Keratinocyte (primary cell): ENCODE measurements around the gene ASS1. TPM values are rescaled to one million over a fixed set of nuclear protein-coding genes. Genes with fewer than 3 reads are reported as not detected.

Source experiments
- DNase-seq: peaks from one replicate; pipeline ENCODE4 v3.0.0-alpha.2; 2011; ENCODE audit warnings: low read depth, missing footprints, low spot score
- FAIRE-seq: peaks from 2 replicates; lab custom pipeline; 2011; peaks lifted over from hg19 to GRCh38; lab: Jason Lieb, UNC
- H2AFZ ChIP-seq: 2 replicates; pipeline ENCODE4 v1.6.0; 2012; ENCODE audit warnings: low read length, control low read depth, inconsistent platforms; ENCODE audit not compliant: control insufficient read depth
- H3K27ac ChIP-seq: 2 replicates; pipeline ENCODE4 v1.5.1; 2011; ENCODE audit warnings: low read length; ENCODE audit not compliant: control insufficient read depth, insufficient read depth
- H3K27me3 ChIP-seq: 3 replicates; pipeline ENCODE4 v1.6.0; 2011; ENCODE audit warnings: low read length; ENCODE audit not compliant: control insufficient read depth, insufficient read depth; ENCODE audit errors: extremely low read depth
- H3K36me3 ChIP-seq, 2 experiments: 2 replicates in 1 of 2; 3 replicates in 1 of 2; pipeline ENCODE4 v1.5.1; 2011; ENCODE audit warnings: low read length in 2 of 2, mild to moderate bottlenecking in 1 of 2; ENCODE audit not compliant: control insufficient read depth in 2 of 2, insufficient read depth in 2 of 2; ENCODE audit errors: extremely low read depth in 1 of 2
- H3K4me1 ChIP-seq: 3 replicates; pipeline ENCODE4 v1.5.1; 2011; ENCODE audit warnings: low read length; ENCODE audit not compliant: control insufficient read depth, insufficient read depth; ENCODE audit errors: extremely low read depth
- H3K4me2 ChIP-seq: 3 replicates; pipeline ENCODE4 v1.6.0; 2011; ENCODE audit warnings: low read depth, low read length; ENCODE audit not compliant: control insufficient read depth, insufficient read depth; ENCODE audit errors: extremely low read depth
- H3K4me3 ChIP-seq, 3 experiments: fragments of 200-600 bp in 1 of 3; sonication (generic) in 1 of 3; 2 replicates in 2 of 3; 3 replicates in 1 of 3; pipeline ENCODE4 v1.5.1; 2011 to 2016; ENCODE audit warnings: low read length in 3 of 3, mild to moderate bottlenecking in 3 of 3, control low read depth in 2 of 3, inconsistent platforms in 1 of 3, low read depth in 1 of 3, mixed read lengths in 1 of 3, mixed run types in 1 of 3, moderate library complexity in 1 of 3; ENCODE audit not compliant: control insufficient read depth in 2 of 3, insufficient read depth in 2 of 3; ENCODE audit errors: extremely low read depth in 1 of 3
- H3K79me2 ChIP-seq: 2 replicates; pipeline ENCODE4 v1.6.0; 2012; ENCODE audit warnings: low read length; ENCODE audit not compliant: control insufficient read depth, insufficient read depth
- H3K9ac ChIP-seq: 3 replicates; pipeline ENCODE4 v1.6.0; 2011; ENCODE audit warnings: low read length; ENCODE audit not compliant: control insufficient read depth, insufficient read depth; ENCODE audit errors: extremely low read depth
- H3K9me1 ChIP-seq: 3 replicates; pipeline ENCODE4 v1.6.0; 2011; ENCODE audit warnings: low read length; ENCODE audit not compliant: control insufficient read depth, insufficient read depth; ENCODE audit errors: extremely low read depth
- H3K9me3 ChIP-seq: 2 replicates; pipeline ENCODE4 v1.5.1; 2012; ENCODE audit warnings: low read depth, low read length; ENCODE audit not compliant: control insufficient read depth
- H4K20me1 ChIP-seq: 3 replicates; pipeline ENCODE4 v1.6.0; 2011; ENCODE audit warnings: low read length; ENCODE audit not compliant: control insufficient read depth, insufficient read depth; ENCODE audit errors: extremely low read depth
- CTCF ChIP-seq, 3 experiments: IDR thresholded peaks in 1 of 3; conservative IDR thresholded peaks in 1 of 3; optimal IDR thresholded peaks in 1 of 3; 2 replicates in 2 of 3; 3 replicates in 1 of 3; pipeline versions ENCODE3 to v1.5.1; 2011; ENCODE audit warnings: low read length in 3 of 3, mild to moderate bottlenecking in 3 of 3, moderate library complexity in 2 of 3, control low read depth in 1 of 3, inconsistent platforms in 1 of 3; ENCODE audit not compliant: insufficient read depth in 2 of 3; ENCODE audit errors: extremely low read depth in 1 of 3
- EZH2 ChIP-seq: IDR thresholded peaks from one replicate; pipeline ENCODE4 v1.6.1; 2012; ENCODE audit warnings: inconsistent platforms, mild to moderate bottlenecking, low read length, moderate library complexity
- dilution Hi-C: fragments of 300-500 bp; cut with MboI; formaldehyde crosslinking; loops from one replicate; pipeline ENCODE4 v1.7.0; 2020; ENCODE audit warnings: low sequenced_read_pairs; ENCODE audit not compliant: extremely low pct_ligation_motif_present
- polyA plus RNA-seq, 5 experiments: library from polyadenylated mRNA; depleted of rRNA in 3 of 5; stranded (reverse) in 3 of 5; stranded (forward) in 1 of 5; unstranded in 1 of 5; fragments of >200 nt; gene quantifications; 1 replicate in 1 of 5; 2 replicates in 3 of 5; 3 replicates in 1 of 5; pipeline versions ENCODE4 v1.2.1 to v1.2.3, GENCODE V29; 2011 to 2012; ENCODE audit warnings: missing spikeins in 2 of 5, low read depth in 1 of 5, low replicate concordance in 1 of 5

Gene ASS1
- polyA plus RNA-seq, 1 donor (not counting 4 experiments of a cell fraction or from before 2014, with no cell fraction given): 52.4 TPM

GRCh38 chr9:130478152-130478551 is 33.4 kb downstream of the ASS1 start:
- H3K36me3 ChIP-seq: no peaks in the 10 kb centered on the region
- DNase-seq (no peak), FAIRE-seq (no peak)
- no peaks in the 10 kb centered on the region for H3K9me3 ChIP-seq
- no peaks in the 10 kb centered on the region for H3K79me2 ChIP-seq
- H3K27me3 ChIP-seq: no peaks in the 10 kb centered on the region
- TF ChIP-seq CTCF (optimal IDR thresholded peaks at IDR 0.05 in 1 of 3, IDR thresholded peaks at IDR 0.05 in 1 of 3, conservative IDR thresholded peaks at IDR 0.05 in 1 of 3; ENCODE audit: extremely low read depth in 1 of 3, insufficient read depth in 2 of 3, low read length in 3 of 3) (no peak), EZH2 (no peak)
- H4K20me1 ChIP-seq: no peaks in the 10 kb centered on the region
- no peak overlapping the region for H3K4me2 ChIP-seq
- no peak overlapping the region for H3K27ac ChIP-seq
- no peaks in the 10 kb centered on the region for H3K4me1 ChIP-seq
- H3K9ac ChIP-seq: no peak overlapping the region
- no peak overlapping the region for H2AFZ ChIP-seq
- dilution Hi-C loops: no loop called here
- H3K9me1 ChIP-seq: no peaks in the 10 kb centered on the region
- H3K4me3 ChIP-seq: no peak overlapping the region

GRCh38 chr9:130478736-130479575 is 34.2 kb downstream of the ASS1 start:
- Histone ChIP-seq H3K9ac (no peak overlapping the region), H3K27ac (no peak overlapping the region), H3K79me2 (no peaks in the 10 kb centered on the region), H4K20me1 (no peaks in the 10 kb centered on the region), H3K4me2 (no peak overlapping the region), H3K9me3 (no peaks in the 10 kb centered on the region), H3K4me3 (no peak overlapping the region), H3K9me1 (no peaks in the 10 kb centered on the region), H2AFZ (no peak overlapping the region), H3K36me3 (no peaks in the 10 kb centered on the region), H3K4me1 (no peaks in the 10 kb centered on the region), H3K27me3 (no peaks in the 10 kb centered on the region)
- FAIRE-seq (no peak), DNase-seq (no peak)
- no peak for TF ChIP-seq CTCF (optimal IDR thresholded peaks at IDR 0.05 in 1 of 3, IDR thresholded peaks at IDR 0.05 in 1 of 3, conservative IDR thresholded peaks at IDR 0.05 in 1 of 3; ENCODE audit: extremely low read depth in 1 of 3, insufficient read depth in 2 of 3, low read length in 3 of 3)
- TF ChIP-seq EZH2: no peak
- dilution Hi-C loops: no loop called here
